Measurements from ENCODE around the gene GRHL1.

DNA sequence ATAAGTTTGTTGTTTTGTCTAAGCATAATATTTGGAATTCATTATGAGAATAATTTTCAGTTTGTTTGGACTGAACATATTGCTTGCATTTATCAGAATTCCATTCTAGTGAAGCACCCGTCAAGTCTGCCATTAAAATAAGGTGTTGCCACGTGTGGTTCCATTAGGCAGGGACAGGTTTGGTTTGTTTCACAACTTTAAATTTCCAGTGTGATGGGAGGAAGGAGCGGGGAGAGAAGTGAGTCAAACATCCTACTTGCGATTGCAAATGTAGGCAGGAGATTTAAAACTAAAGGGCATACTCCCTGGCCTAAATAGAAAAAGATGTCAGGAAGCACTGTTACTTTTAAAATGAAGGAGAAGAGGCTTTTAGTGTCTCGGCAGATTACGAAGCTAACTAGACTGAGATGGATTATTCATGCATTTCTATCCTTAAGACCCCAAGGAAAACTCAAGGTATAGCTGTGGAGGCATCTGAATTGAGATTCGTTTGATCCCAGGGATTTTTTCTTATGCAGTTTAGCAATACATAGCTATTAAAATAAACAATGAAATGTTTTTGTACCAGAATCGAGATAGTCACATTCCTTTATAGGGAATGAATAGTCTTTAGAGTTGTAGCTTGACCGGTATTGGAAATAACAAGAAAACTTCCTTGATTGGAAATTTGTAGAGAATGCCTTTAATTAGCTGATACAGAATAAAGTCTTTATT, 19.8 kb downstream of the GRHL1 start:
- TF ChIP-seq EZH2 (IDR thresholded peaks at IDR 0.05) (no peak), POLR2AphosphoS5 (IDR thresholded peaks at IDR 0.05; ENCODE audit: borderline replicate concordance, low read depth, low read length) (no peak)
